Neuronal stem cell (in vitro differentiated cells): Measurements from ENCODE around the gene ARHGAP44.

ENCODE experiments used
- DNase-seq: peaks from one replicate; pipeline ENCODE4 v3.0.0-alpha.2; 2013; ENCODE audit warnings: low spot score
- H2AFZ ChIP-seq: one replicate; pipeline ENCODE4 v1.6.1; 2013; ENCODE audit warnings: mild to moderate bottlenecking, low read length, inconsistent platforms
- H2AK5ac ChIP-seq: 2 replicates; pipeline ENCODE4 v1.6.1; 2013; ENCODE audit warnings: low read depth, mild to moderate bottlenecking, inconsistent platforms, low read length, moderate library complexity, mixed read lengths
- H2BK120ac ChIP-seq: 2 replicates; pipeline ENCODE4 v1.6.1; 2013; ENCODE audit warnings: low read depth, mild to moderate bottlenecking, inconsistent platforms, low read length, moderate library complexity, mixed read lengths
- H2BK12ac ChIP-seq: one replicate; pipeline ENCODE4 v1.6.1; 2013; ENCODE audit warnings: low read length, inconsistent platforms
- H2BK15ac ChIP-seq: 2 replicates; pipeline ENCODE4 v1.6.1; 2013; ENCODE audit warnings: mild to moderate bottlenecking, low read length, inconsistent platforms, mixed read lengths
- H2BK5ac ChIP-seq: one replicate; pipeline ENCODE4 v1.6.1; 2013; ENCODE audit warnings: inconsistent platforms, mild to moderate bottlenecking, low read length, moderate library complexity
- H3K14ac ChIP-seq: one replicate; pipeline ENCODE4 v1.6.1; 2013; ENCODE audit warnings: low read length, inconsistent platforms
- H3K18ac ChIP-seq: 2 replicates; pipeline ENCODE4 v1.6.1; 2013; ENCODE audit warnings: low read length, inconsistent platforms
- H3K23ac ChIP-seq: 2 replicates; pipeline ENCODE4 v1.6.1; 2013; ENCODE audit warnings: low read depth, mild to moderate bottlenecking, mixed read lengths, low read length, inconsistent platforms; ENCODE audit not compliant: poor library complexity
- H3K27ac ChIP-seq: replicated peaks from 3 replicates; pipeline ENCODE4 v1.5.1; 2013; ENCODE audit warnings: low read length, inconsistent platforms
- H3K27me3 ChIP-seq, 3 experiments: 2 replicates each; pipeline ENCODE4 v1.6.1; 2013; ENCODE audit warnings: low read length in 3 of 3, mild to moderate bottlenecking in 2 of 3, inconsistent platforms in 1 of 3, low read depth in 1 of 3, mixed read lengths in 1 of 3, moderate library complexity in 1 of 3; ENCODE audit not compliant: control insufficient read depth in 3 of 3, insufficient read depth in 3 of 3
- H3K36me3 ChIP-seq, 2 donors: replicated peaks in 1 of 2; 2 replicates each; pipeline ENCODE4 v1.6.1; 2013; ENCODE audit warnings: low read length in 2 of 2; ENCODE audit not compliant: control insufficient read depth in 2 of 2, insufficient read depth in 2 of 2
- H3K4ac ChIP-seq: 2 replicates; pipeline ENCODE4 v1.6.1; 2013; ENCODE audit warnings: inconsistent platforms, mild to moderate bottlenecking, low read length, moderate library complexity
- H3K4me1 ChIP-seq, 2 donors: 1 replicate in 1 of 2; 2 replicates in 1 of 2; pipeline ENCODE4 v1.6.1; 2013; ENCODE audit warnings: low read length in 2 of 2, low read depth in 1 of 2; ENCODE audit not compliant: control insufficient read depth in 2 of 2, insufficient read depth in 1 of 2
- H3K4me2 ChIP-seq: one replicate; pipeline ENCODE4 v1.6.1; 2013; ENCODE audit warnings: mild to moderate bottlenecking, low read length, inconsistent platforms; ENCODE audit not compliant: insufficient read depth, poor library complexity, severe bottlenecking
- H3K4me3 ChIP-seq, 2 donors: 2 replicates each; pipeline ENCODE4 v1.5.1; 2013; ENCODE audit warnings: low read length in 2 of 2, mild to moderate bottlenecking in 2 of 2, inconsistent platforms in 1 of 2, moderate library complexity in 1 of 2
- H3K79me1 ChIP-seq: one replicate; pipeline ENCODE4 v1.6.1; 2013; ENCODE audit warnings: low read depth, mild to moderate bottlenecking, inconsistent platforms, low read length, moderate library complexity
- H3K9ac ChIP-seq: one replicate; pipeline ENCODE4 v1.6.1; 2013; ENCODE audit warnings: mild to moderate bottlenecking, low read depth, low read length, inconsistent platforms; ENCODE audit not compliant: poor library complexity
- H3K9me3 ChIP-seq, 2 donors: replicated peaks in 1 of 2; 2 replicates each; pipeline versions ENCODE3 to v1.6.1; 2013; ENCODE audit warnings: low read length in 2 of 2, mild to moderate bottlenecking in 2 of 2, inconsistent platforms in 1 of 2, low read depth in 1 of 2, mixed read lengths in 1 of 2, moderate library complexity in 1 of 2; ENCODE audit not compliant: control insufficient read depth in 2 of 2, insufficient read depth in 1 of 2
- H4K8ac ChIP-seq: one replicate; pipeline ENCODE4 v1.6.1; 2013; ENCODE audit warnings: low read depth, mild to moderate bottlenecking, inconsistent platforms, low read length, moderate library complexity
- H4K91ac ChIP-seq: one replicate; pipeline ENCODE4 v1.6.1; 2013; ENCODE audit warnings: low read length, low read depth, mild to moderate bottlenecking, inconsistent platforms; ENCODE audit not compliant: poor library complexity
- WGBS, 2 donors: extraction: QIAGEN DNeasy Blood & Tissue Kit; methylation state at CpG; one replicate each; pipeline ENCODE4 v1.1.7; 2013; ENCODE audit warnings: missing lambda C conversion rate in 2 of 2, mixed read lengths in 1 of 2; ENCODE audit not compliant: insufficient read length in 2 of 2, insufficient replicate concordance in 1 of 2; ENCODE audit errors: extremely low coverage in 2 of 2; 5-methylcytosine and 5-hydroxymethylcytosine counted together

ARHGAP44 gene

DNA sequence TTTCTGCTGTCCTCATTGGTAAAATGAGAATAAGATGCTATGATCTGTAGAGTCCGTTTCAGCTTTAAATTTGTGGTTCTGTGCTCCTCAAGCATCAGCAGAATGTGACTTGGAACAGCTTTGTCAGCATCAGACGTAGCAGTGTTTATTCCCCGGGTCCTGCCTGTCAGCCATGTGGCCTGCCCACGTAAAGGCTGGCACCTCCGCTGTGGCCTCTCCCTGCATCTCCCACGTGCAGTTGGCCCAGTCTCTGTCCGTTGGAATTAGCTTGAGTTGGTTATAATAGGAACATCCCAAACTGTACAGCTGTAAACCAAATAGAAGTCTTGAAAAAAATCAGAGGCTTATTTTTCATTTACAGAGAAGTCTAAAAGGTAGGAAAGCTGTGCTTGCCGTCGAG, 61.7 kb downstream of the ARHGAP44 start:
- Histone ChIP-seq H3K9me3 (no peaks in the 10 kb centered on the region), H3K9ac (no peak overlapping the region), H2BK12ac (no peak overlapping the region), H3K4me3 (no peak overlapping the region), H3K79me1 (no peaks in the 10 kb centered on the region), H3K4me1 (no peaks in the 10 kb centered on the region), H2BK15ac (no peak overlapping the region), H3K4me2 (no peak overlapping the region), H3K27me3 (no peaks in the 10 kb centered on the region), H2BK120ac (no peak overlapping the region), H2AFZ (no peak overlapping the region), H3K23ac (no peak overlapping the region), H3K18ac (no peak overlapping the region), H4K8ac (no peak overlapping the region), H4K91ac (no peak overlapping the region), H3K27ac (no peak overlapping the region), H3K4ac (no peak overlapping the region), H3K14ac (no peak overlapping the region), H3K36me3 (no peaks in the 10 kb centered on the region), H2AK5ac (no peak overlapping the region), H2BK5ac (no peak overlapping the region)
- no peak for DNase-seq
- no CpG with 5 or more reads among the region's 9 CpGs for WGBS, 2 donors

GRCh38 chr17:12851901-12852435, 62.7 kb downstream of the ARHGAP44 start:
- no CpG with 5 or more reads among the region's 4 CpGs for WGBS, 2 donors
- Histone ChIP-seq H3K4me2 (no peak overlapping the region), H3K4me3 (no peak overlapping the region), H2BK5ac (no peak overlapping the region), H3K27me3 (no peaks in the 10 kb centered on the region), H2BK12ac (no peak overlapping the region), H3K23ac (no peak overlapping the region), H4K8ac (no peak overlapping the region), H2BK120ac (no peak overlapping the region), H3K9ac (no peak overlapping the region), H3K9me3 (no peaks in the 10 kb centered on the region), H4K91ac (no peak overlapping the region), H2AFZ (no peak overlapping the region), H3K27ac (no peak overlapping the region), H2AK5ac (no peak overlapping the region), H3K79me1 (no peaks in the 10 kb centered on the region), H3K4me1 (no peaks in the 10 kb centered on the region), H2BK15ac (no peak overlapping the region), H3K36me3 (no peaks in the 10 kb centered on the region), H3K14ac (no peak overlapping the region), H3K18ac (no peak overlapping the region), H3K4ac (no peak overlapping the region)
- no peak for DNase-seq

- Histone ChIP-seq H2BK12ac (no peak overlapping the region), H4K8ac (no peak overlapping the region), H2BK5ac (no peak overlapping the region), H3K4me3 (no peak overlapping the region), H3K9ac (no peak overlapping the region), H3K27ac (no peak overlapping the region), H2BK120ac (no peak overlapping the region), H3K4ac (no peak overlapping the region), H2AK5ac (no peak overlapping the region), H3K9me3 (no peaks in the 10 kb centered on the region), H3K4me1 (no peaks in the 10 kb centered on the region), H2BK15ac (no peak overlapping the region), H2AFZ (no peak overlapping the region), H3K14ac (no peak overlapping the region), H3K23ac (no peak overlapping the region), H3K18ac (no peak overlapping the region), H3K27me3 (no peaks in the 10 kb centered on the region), H3K36me3 (no peaks in the 10 kb centered on the region), H3K79me1 (no peaks in the 10 kb centered on the region), H3K4me2 (no peak overlapping the region), H4K91ac (no peak overlapping the region)
- DNase-seq, result no peak
- no CpG with 5 or more reads among the region's 2 CpGs for WGBS, 2 donors
These were observed 64.6 kb downstream of the ARHGAP44 start for GRCh38 chr17:12853921-12854320.

DNA sequence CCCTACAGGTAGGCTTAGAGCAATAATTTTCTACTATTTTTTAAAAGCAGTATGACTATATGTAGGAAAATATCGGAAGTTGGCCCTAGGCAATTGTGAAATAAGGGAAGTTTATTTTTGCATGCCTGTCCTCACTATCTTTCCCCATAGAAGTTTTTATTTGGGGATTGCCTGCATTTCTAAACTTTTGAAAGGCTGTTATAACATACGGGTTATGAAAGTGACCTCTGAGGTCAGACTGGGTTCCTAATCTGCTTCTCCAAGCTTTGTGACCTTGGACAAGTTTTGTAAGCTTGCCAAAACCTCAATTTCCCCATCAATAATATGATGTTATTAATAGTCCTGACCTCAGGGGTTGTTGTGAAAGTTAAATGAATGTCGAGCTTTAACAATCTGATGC, 67.1 kb downstream of the ARHGAP44 start:
- Histone ChIP-seq H3K4me3 (no peak overlapping the region), H3K4ac (no peak overlapping the region), H3K27ac (no peak overlapping the region), H3K18ac (no peak overlapping the region), H2BK15ac (no peak overlapping the region), H2BK120ac (no peak overlapping the region), H3K36me3 (no peaks in the 10 kb centered on the region), H3K4me1 (no peaks in the 10 kb centered on the region), H2BK5ac (no peak overlapping the region), H3K27me3 (no peaks in the 10 kb centered on the region), H3K9me3 (peaks cover 0 to 3% of the 10 kb centered on the region in 2 donors), H2BK12ac (no peak overlapping the region), H3K23ac (no peak overlapping the region), H2AFZ (no peak overlapping the region), H3K14ac (no peak overlapping the region), H4K8ac (no peak overlapping the region), H4K91ac (no peak overlapping the region), H3K79me1 (no peaks in the 10 kb centered on the region), H3K4me2 (no peak overlapping the region), H2AK5ac (no peak overlapping the region), H3K9ac (no peak overlapping the region)
- no peak for DNase-seq
- no CpG with 5 or more reads among the region's 3 CpGs for WGBS, 2 donors
